Astrocyte (in vitro differentiated cells and primary cell): Measurements from ENCODE around the gene PPP1R14C. TPM values are rescaled to one million over a fixed set of nuclear protein-coding genes. Genes with fewer than 3 reads are reported as not detected.

Source experiments
- DNase-seq: peaks from one replicate; pipeline ENCODE4 v3.0.0-alpha.2; 2010; ENCODE audit warnings: low read depth
- FAIRE-seq: peaks from 2 replicates; lab custom pipeline; 2011; peaks lifted over from hg19 to GRCh38; lab: Jason Lieb, UNC
- H2AFZ ChIP-seq: 2 replicates; pipeline ENCODE4 v1.6.0; 2012; ENCODE audit warnings: low read depth, low read length, inconsistent platforms
- H3K27ac ChIP-seq: 2 replicates; pipeline ENCODE4 v1.5.1; 2011; ENCODE audit warnings: low read depth, low read length, inconsistent platforms
- H3K27me3 ChIP-seq: 2 replicates; pipeline ENCODE4 v1.6.0; 2011; ENCODE audit warnings: low read length, inconsistent platforms; ENCODE audit not compliant: insufficient read depth
- H3K36me3 ChIP-seq: 2 replicates; pipeline ENCODE4 v1.5.1; 2011; ENCODE audit warnings: low read length, inconsistent platforms; ENCODE audit not compliant: insufficient read depth
- H3K4me1 ChIP-seq: 2 replicates; pipeline ENCODE4 v1.5.1; 2011; ENCODE audit warnings: low read length, inconsistent platforms; ENCODE audit not compliant: insufficient read depth
- H3K4me2 ChIP-seq: 2 replicates; pipeline ENCODE4 v1.6.0; 2012; ENCODE audit warnings: low read length, inconsistent platforms
- H3K4me3 ChIP-seq: 2 replicates; pipeline ENCODE4 v1.5.1; 2011; ENCODE audit warnings: low read depth, mild to moderate bottlenecking, low read length, inconsistent platforms; ENCODE audit not compliant: insufficient read depth
- H3K79me2 ChIP-seq: 2 replicates; pipeline ENCODE4 v1.6.0; 2012; ENCODE audit warnings: mild to moderate bottlenecking, low read length, inconsistent platforms; ENCODE audit not compliant: insufficient read depth
- H3K9ac ChIP-seq: 2 replicates; pipeline ENCODE4 v1.6.0; 2012; ENCODE audit warnings: mild to moderate bottlenecking, low read length, inconsistent platforms
- H3K9me3 ChIP-seq: 2 replicates; pipeline ENCODE4 v1.5.1; 2012; ENCODE audit warnings: low read depth, mild to moderate bottlenecking, low read length, inconsistent platforms; ENCODE audit not compliant: insufficient read depth
- H4K20me1 ChIP-seq: 2 replicates; pipeline ENCODE4 v1.6.0; 2012; ENCODE audit warnings: low read length, inconsistent platforms; ENCODE audit not compliant: insufficient read depth
- H3K27ac Mint-ChIP-seq: one replicate; pipeline ENCODE4 v1.8.0; 2021; ENCODE audit warnings: mild to moderate bottlenecking, mixed read lengths; ENCODE audit not compliant: unreplicated experiment
- H3K27me3 Mint-ChIP-seq: one replicate; pipeline ENCODE4 v1.8.0; 2021; ENCODE audit warnings: low read depth, mixed read lengths; ENCODE audit not compliant: unreplicated experiment
- H3K36me3 Mint-ChIP-seq: one replicate; pipeline ENCODE4 v1.8.0; 2021; ENCODE audit warnings: low read depth, mixed read lengths; ENCODE audit not compliant: unreplicated experiment
- H3K4me1 Mint-ChIP-seq: one replicate; pipeline ENCODE4 v1.8.0; 2021; ENCODE audit warnings: low read depth, mixed read lengths; ENCODE audit not compliant: unreplicated experiment
- H3K4me3 Mint-ChIP-seq: one replicate; pipeline ENCODE4 v1.8.0; 2021; ENCODE audit warnings: mild to moderate bottlenecking, moderate library complexity, mixed read lengths; ENCODE audit not compliant: unreplicated experiment
- H3K9me3 Mint-ChIP-seq: one replicate; pipeline ENCODE4 v1.8.0; 2021; ENCODE audit warnings: mild to moderate bottlenecking, mixed read lengths; ENCODE audit not compliant: unreplicated experiment
- EZH2 ChIP-seq: IDR thresholded peaks from 2 replicates; pipeline ENCODE4 v1.6.1; 2012; ENCODE audit warnings: mild to moderate bottlenecking, low read length, inconsistent platforms; ENCODE audit not compliant: insufficient read depth
- total RNA-seq: library from RNA; stranded (reverse); gene quantifications from 2 replicates; pipeline ENCODE4 v1.2.1, GENCODE V29; 2021
- TF ChIP-seq, protein P1 (sequence below): IDR thresholded peaks from 2 replicates; pipeline ENCODE4 v1.5.1; 2011; ENCODE audit warnings: low read depth, mild to moderate bottlenecking, inconsistent platforms, low read length, moderate library complexity; ENCODE audit not compliant: insufficient read depth

Gene PPP1R14C
- total RNA-seq, 1 donor from 2014 or later, result 3.9 TPM

DNA sequence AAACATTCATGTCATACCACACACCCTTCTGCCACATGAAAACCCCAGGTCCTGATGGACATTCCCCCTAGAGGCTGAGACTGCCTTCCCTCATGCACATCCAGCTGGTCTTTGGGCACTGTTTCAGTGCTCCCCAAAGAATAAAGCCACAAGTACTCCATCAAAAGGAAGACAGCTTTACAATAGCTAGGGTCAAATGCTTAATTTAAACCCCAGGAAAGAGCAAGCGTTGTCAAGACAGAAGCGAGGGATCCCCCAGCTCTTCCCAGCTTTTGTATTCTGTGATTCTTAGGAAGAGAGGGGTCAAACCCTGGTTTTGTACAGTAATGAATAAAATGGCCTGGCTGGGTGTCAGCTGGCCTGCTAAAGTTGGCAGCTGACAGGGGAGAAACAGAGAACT is 143.6 kb downstream of the PPP1R14C start:
- H3K9ac ChIP-seq, result no peak overlapping the region
- no peak overlapping the region for H3K4me3 ChIP-seq
- DNase-seq (no peak), FAIRE-seq (no peak)
- peaks cover 13% of the 10 kb centered on the region for H3K4me1 ChIP-seq
- Mint-ChIP-seq H3K4me1 (peaks cover 13% of the 10 kb centered on the region), H3K9me3 (peaks cover 17% of the 10 kb centered on the region), H3K27ac (peak overlapping the region; percentile 55), H3K27me3 (peaks cover 17% of the 10 kb centered on the region), H3K4me3 (no peak overlapping the region), H3K36me3 (no peaks in the 10 kb centered on the region)
- H3K9me3 ChIP-seq, result peaks cover 3% of the 10 kb centered on the region
- no peak overlapping the region for H2AFZ ChIP-seq
- H3K4me2 ChIP-seq, result no peak overlapping the region
- H3K79me2 ChIP-seq, result no peaks in the 10 kb centered on the region
- TF ChIP-seq EZH2, result no peak
- TF ChIP-seq, protein P1, sequence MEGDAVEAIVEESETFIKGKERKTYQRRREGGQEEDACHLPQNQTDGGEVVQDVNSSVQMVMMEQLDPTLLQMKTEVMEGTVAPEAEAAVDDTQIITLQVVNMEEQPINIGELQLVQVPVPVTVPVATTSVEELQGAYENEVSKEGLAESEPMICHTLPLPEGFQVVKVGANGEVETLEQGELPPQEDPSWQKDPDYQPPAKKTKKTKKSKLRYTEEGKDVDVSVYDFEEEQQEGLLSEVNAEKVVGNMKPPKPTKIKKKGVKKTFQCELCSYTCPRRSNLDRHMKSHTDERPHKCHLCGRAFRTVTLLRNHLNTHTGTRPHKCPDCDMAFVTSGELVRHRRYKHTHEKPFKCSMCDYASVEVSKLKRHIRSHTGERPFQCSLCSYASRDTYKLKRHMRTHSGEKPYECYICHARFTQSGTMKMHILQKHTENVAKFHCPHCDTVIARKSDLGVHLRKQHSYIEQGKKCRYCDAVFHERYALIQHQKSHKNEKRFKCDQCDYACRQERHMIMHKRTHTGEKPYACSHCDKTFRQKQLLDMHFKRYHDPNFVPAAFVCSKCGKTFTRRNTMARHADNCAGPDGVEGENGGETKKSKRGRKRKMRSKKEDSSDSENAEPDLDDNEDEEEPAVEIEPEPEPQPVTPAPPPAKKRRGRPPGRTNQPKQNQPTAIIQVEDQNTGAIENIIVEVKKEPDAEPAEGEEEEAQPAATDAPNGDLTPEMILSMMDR, result no peak
- H3K36me3 ChIP-seq, result no peaks in the 10 kb centered on the region
- H3K27ac ChIP-seq, result no peak overlapping the region
- H4K20me1 ChIP-seq, result no peaks in the 10 kb centered on the region
- peaks cover 4% of the 10 kb centered on the region for H3K27me3 ChIP-seq

DNA sequence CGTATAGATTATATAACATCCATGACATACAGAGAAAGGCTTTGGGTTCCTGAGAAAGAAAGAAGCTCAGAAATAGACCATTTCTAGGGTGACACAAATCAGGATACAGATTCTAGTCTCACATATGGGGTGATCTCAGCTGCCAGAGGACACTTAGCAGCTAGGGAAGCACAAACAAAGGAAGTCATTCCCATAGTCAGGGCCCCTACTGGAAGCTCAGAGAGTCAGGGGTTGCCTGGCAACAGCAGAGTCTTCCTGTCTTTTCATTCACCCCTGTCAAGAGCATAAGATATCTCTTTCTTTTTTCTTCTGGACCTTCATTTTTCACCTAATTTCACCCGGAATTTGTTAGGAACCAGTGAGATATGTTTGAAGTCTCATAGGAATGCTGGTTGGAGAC is 144.1 kb downstream of the PPP1R14C start:
- H3K9me3 ChIP-seq, result peaks cover 3% of the 10 kb centered on the region
- H3K9ac ChIP-seq, result no peak overlapping the region
- Mint-ChIP-seq H3K27me3 (peaks cover 17% of the 10 kb centered on the region), H3K4me1 (peaks cover 13% of the 10 kb centered on the region), H3K9me3 (peaks cover 17% of the 10 kb centered on the region), H3K36me3 (no peaks in the 10 kb centered on the region), H3K4me3 (no peak overlapping the region), H3K27ac (peak overlapping the region; percentile 55)
- no peaks in the 10 kb centered on the region for H3K36me3 ChIP-seq
- H3K27ac ChIP-seq, result no peak overlapping the region
- no peak for FAIRE-seq
- peak; percentile 43 for DNase-seq
- no peaks in the 10 kb centered on the region for H3K79me2 ChIP-seq
- H2AFZ ChIP-seq, result no peak overlapping the region
- no peaks in the 10 kb centered on the region for H4K20me1 ChIP-seq
- peaks cover 13% of the 10 kb centered on the region for H3K4me1 ChIP-seq
- no peak for TF ChIP-seq EZH2
- TF ChIP-seq, protein P1, result no peak
- H3K4me2 ChIP-seq, result no peak overlapping the region
- H3K4me3 ChIP-seq, result no peak overlapping the region
- peaks cover 4% of the 10 kb centered on the region for H3K27me3 ChIP-seq

DNA sequence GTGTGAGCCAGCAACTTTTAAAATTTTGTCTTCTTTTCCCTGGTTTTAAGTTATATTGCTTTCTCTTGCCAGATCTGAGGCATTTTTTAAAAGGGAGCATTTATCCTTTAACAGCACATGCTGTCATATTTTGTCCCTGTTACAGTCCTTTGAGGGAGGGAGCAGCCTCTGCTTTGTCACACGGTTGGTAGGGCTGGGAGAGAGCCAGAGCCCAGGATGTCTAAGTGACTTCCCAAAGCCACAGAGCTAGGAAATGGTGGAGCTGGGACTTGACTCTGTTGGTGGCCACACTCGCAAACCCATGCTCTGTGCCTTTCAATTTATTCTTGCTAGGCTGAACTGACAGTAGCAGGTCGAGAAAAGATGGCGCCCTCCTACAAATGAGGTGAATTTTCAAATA is 145.6 kb downstream of the PPP1R14C start:
- FAIRE-seq, result no peak
- Mint-ChIP-seq H3K36me3 (no peaks in the 10 kb centered on the region), H3K4me1 (peaks cover 16% of the 10 kb centered on the region), H3K27me3 (peaks cover 10% of the 10 kb centered on the region), H3K4me3 (no peak overlapping the region), H3K9me3 (peaks cover 12% of the 10 kb centered on the region), H3K27ac (peak overlapping the region; percentile 77)
- Histone ChIP-seq H3K36me3 (no peaks in the 10 kb centered on the region), H3K79me2 (no peaks in the 10 kb centered on the region), H3K27me3 (peaks cover 4% of the 10 kb centered on the region), H3K4me3 (no peak overlapping the region), H3K4me1 (peaks cover 18% of the 10 kb centered on the region), H3K27ac (no peak overlapping the region), H3K9ac (no peak overlapping the region), H2AFZ (no peak overlapping the region), H3K9me3 (no peaks in the 10 kb centered on the region), H3K4me2 (no peak overlapping the region), H4K20me1 (no peaks in the 10 kb centered on the region)
- TF ChIP-seq, protein P1, result no peak
- no peak for TF ChIP-seq EZH2
- DNase-seq, result no peak
